ENCODE data around the gene TBC1D10A.

TBC1D10A gene

GRCh38 chr22:30273711-30274436 is 52.9 kb downstream of the TBC1D10A start:
- H3K79me2 ChIP-seq (ENCODE audit: insufficient read depth, low read depth) = no peaks in the 10 kb centered on the region
- H4K20me1 ChIP-seq (ENCODE audit: insufficient read depth) = no peaks in the 10 kb centered on the region
- no peak overlapping the region for H3K4me2 ChIP-seq
- no peak overlapping the region for H2AFZ ChIP-seq (ENCODE audit: low read depth)
- H3K4me3 ChIP-seq (IDR thresholded peaks at IDR 0.05; ENCODE audit: insufficient read depth, low read depth, low read length) = no peak overlapping the region
- no peak overlapping the region for H3K9ac ChIP-seq
- H3K36me3 ChIP-seq (ENCODE audit: insufficient read depth) = no peaks in the 10 kb centered on the region
- H3K27me3 ChIP-seq (ENCODE audit: insufficient read depth, low read depth) = peaks cover 11% of the 10 kb centered on the region; the same call in 1 of the 2 replicates
- no peaks in the 10 kb centered on the region for H3K4me1 ChIP-seq (ENCODE audit: low read depth, poor library complexity, severe bottlenecking)
- H3K27ac ChIP-seq = no peak overlapping the region
- no peak for TF ChIP-seq CTCF (conservative IDR thresholded peaks at IDR 0.05; ENCODE audit: low read depth, low read length)

- no peaks in the 10 kb centered on the region for H3K36me3 ChIP-seq (ENCODE audit: insufficient read depth)
- H3K4me3 ChIP-seq (IDR thresholded peaks at IDR 0.05; ENCODE audit: insufficient read depth, low read depth, low read length) = no peak overlapping the region
- no peak overlapping the region for H3K9ac ChIP-seq
- no peaks in the 10 kb centered on the region for H3K79me2 ChIP-seq (ENCODE audit: insufficient read depth, low read depth)
- H3K27ac ChIP-seq = no peak overlapping the region
- no peak overlapping the region for H2AFZ ChIP-seq (ENCODE audit: low read depth)
- no peak overlapping the region for H3K4me2 ChIP-seq
- no peak for TF ChIP-seq CTCF (conservative IDR thresholded peaks at IDR 0.05; ENCODE audit: low read depth, low read length)
- H3K27me3 ChIP-seq (ENCODE audit: insufficient read depth, low read depth) = peaks cover 11% of the 10 kb centered on the region; the same call in 1 of the 2 replicates
- no peaks in the 10 kb centered on the region for H4K20me1 ChIP-seq (ENCODE audit: insufficient read depth)
- H3K4me1 ChIP-seq (ENCODE audit: low read depth, poor library complexity, severe bottlenecking) = peaks cover under 1% of the 10 kb centered on the region
These were observed 53.8 kb downstream of the TBC1D10A start for GRCh38 chr22:30272781-30273601.

GRCh38 chr22:30270832-30271231 is 55.9 kb downstream of the TBC1D10A start:
- Histone ChIP-seq H3K4me1 (ENCODE audit: low read depth, poor library complexity, severe bottlenecking) (peaks cover 8% of the 10 kb centered on the region), H2AFZ (ENCODE audit: low read depth) (no peak overlapping the region), H4K20me1 (ENCODE audit: insufficient read depth) (no peaks in the 10 kb centered on the region), H3K27me3 (ENCODE audit: insufficient read depth, low read depth) (peaks cover 3% of the 10 kb centered on the region; the same call in 1 of the 2 replicates), H3K79me2 (ENCODE audit: insufficient read depth, low read depth) (peaks cover under 1% of the 10 kb centered on the region; the same call in 1 of the 2 replicates), H3K4me3 (IDR thresholded peaks at IDR 0.05; ENCODE audit: insufficient read depth, low read depth, low read length) (no peak overlapping the region), H3K4me2 (no peak overlapping the region), H3K36me3 (ENCODE audit: insufficient read depth) (no peaks in the 10 kb centered on the region), H3K27ac (no peak overlapping the region), H3K9ac (no peak overlapping the region)
- TF ChIP-seq CTCF (conservative IDR thresholded peaks at IDR 0.05; ENCODE audit: low read depth, low read length) = no peak

- Histone ChIP-seq H3K79me2 (ENCODE audit: insufficient read depth, low read depth) (peaks cover 7% of the 10 kb centered on the region; the same call in 1 of the 2 replicates), H3K4me3 (IDR thresholded peaks at IDR 0.05; ENCODE audit: insufficient read depth, low read depth, low read length) (no peak overlapping the region), H2AFZ (ENCODE audit: low read depth) (no peak overlapping the region), H3K27me3 (ENCODE audit: insufficient read depth, low read depth) (no peaks in the 10 kb centered on the region), H3K9ac (no peak overlapping the region), H3K36me3 (ENCODE audit: insufficient read depth) (no peaks in the 10 kb centered on the region), H3K4me2 (no peak overlapping the region), H4K20me1 (ENCODE audit: insufficient read depth) (no peaks in the 10 kb centered on the region), H3K27ac (no peak overlapping the region), H3K4me1 (ENCODE audit: low read depth, poor library complexity, severe bottlenecking) (peaks cover 21% of the 10 kb centered on the region)
- TF ChIP-seq CTCF (conservative IDR thresholded peaks at IDR 0.05; ENCODE audit: low read depth, low read length) = no peak
These were observed 58.4 kb downstream of the TBC1D10A start for GRCh38 chr22:30268331-30268730.

All from KMS-11 (cell line).